Spinal cord (tissue), 4 donors: ENCODE data around the gene NPDC1. TPM values are rescaled to one million over a fixed set of nuclear protein-coding genes. Genes with fewer than 3 reads are reported as not detected.

Experiments used
- polyA plus RNA-seq, 2 donors: library from polyadenylated mRNA; unstranded; fragments of 120-200 nt; gene quantifications; one replicate each; pipeline ENCODE4 v1.2.1, GENCODE V29; 2013; ENCODE audit not compliant: insufficient read length in 2 of 2
- small RNA-seq: library from RNA; depleted of rRNA; stranded (forward); fragments of <200 nt; gene quantifications from one replicate; pipeline ENCODE3, GENCODE V24; 2014; ENCODE audit warnings: low replicate concordance
- total RNA-seq, 2 donors: library from RNA; depleted of rRNA in 1 of 2; stranded (reverse); fragments of 120-200 nt in 1 of 2; fragments of >200 nt in 1 of 2; gene quantifications; one replicate each; pipeline versions ENCODE4 v1.2.3 to v1.2.4, GENCODE V29; 2013 to 2014

Gene NPDC1
- total and polyA plus RNA-seq, 4 donors = 26.7 to 276 (median 164) TPM

Small RNA genes within 50 kb of the gene (small RNA-seq; reads per million reads assigned to genes)
- not detected for gene RF00153

Other genes starting within 250 kb of the NPDC1 start
Only the 30 nearest of the 37 such genes appear.
- gene MAMDC4, start 193.8 kb downstream of the NPDC1 start, total RNA-seq = 1 to 10 TPM; 1.6 to 9.3 TPM
- gene MAMDC4, start 193.8 kb downstream of the NPDC1 start, polyA plus RNA-seq = 10 to 100 TPM; 15.2 to 15.9 TPM
- gene EDF1, start 179.9 kb downstream of the NPDC1 start, total RNA-seq = 100 to 1,000 TPM; 123 to 477 TPM
- 100 to 1,000 TPM; 392 to 409 TPM for gene EDF1, start 179.9 kb downstream of the NPDC1 start, polyA plus RNA-seq
- 1 to 10 TPM; 7.4 to 7.5 TPM for gene TRAF2, start 159.7 kb downstream of the NPDC1 start, total RNA-seq
- 10 to 100 TPM; 12.4 to 19.3 TPM for gene TRAF2, start 159.7 kb downstream of the NPDC1 start, polyA plus RNA-seq
- gene FBXW5, start 101.4 kb downstream of the NPDC1 start, total RNA-seq = 10 to 100 TPM; 52.0 to 91.5 TPM
- gene FBXW5, start 101.4 kb downstream of the NPDC1 start, polyA plus RNA-seq = 100 to 1,000 TPM; 103 to 107 TPM
- gene C8G, start 100.9 kb downstream of the NPDC1 start, total RNA-seq = 1 to 10 TPM in 1 of 2 donors, not detected in 1; 1.3 TPM
- gene C8G, start 100.9 kb downstream of the NPDC1 start, polyA plus RNA-seq = 1 to 10 TPM; 1.6 to 1.7 TPM
- gene LCN12, start 93.9 kb downstream of the NPDC1 start, total RNA-seq = 1 to 10 TPM in 1 of 2 donors, under 1 TPM in 1; 0.20 to 4.1 TPM
- 1 to 10 TPM; 6.5 to 7.4 TPM for gene LCN12, start 93.9 kb downstream of the NPDC1 start, polyA plus RNA-seq
- 1,000 to 10,000 TPM in 1 of 2 donors, 100 to 1,000 TPM in 1; 697 to 6,990 TPM for gene PTGDS, start 68.7 kb downstream of the NPDC1 start, total RNA-seq
- 1,000 to 10,000 TPM in 1 of 2 donors, 100 to 1,000 TPM in 1; 304 to 3,209 TPM for gene PTGDS, start 68.7 kb downstream of the NPDC1 start, polyA plus RNA-seq
- gene LCNL1, start 63.2 kb downstream of the NPDC1 start, total RNA-seq = 10 to 100 TPM in 1 of 2 donors, 1 to 10 TPM in 1; 2.3 to 54.0 TPM
- 10 to 100 TPM in 1 of 2 donors, 1 to 10 TPM in 1; 3.8 to 25.2 TPM for gene LCNL1, start 63.2 kb downstream of the NPDC1 start, polyA plus RNA-seq
- 10 to 100 TPM; 15.7 to 57.5 TPM for gene PAXX, start 53.8 kb downstream of the NPDC1 start, total RNA-seq
- 100 to 1,000 TPM in 1 of 2 donors, 10 to 100 TPM in 1; 87.9 to 108 TPM for gene PAXX, start 53.8 kb downstream of the NPDC1 start, polyA plus RNA-seq
- gene CLIC3, start 49.6 kb downstream of the NPDC1 start, total RNA-seq = 1 to 10 TPM; 2.0 to 6.4 TPM
- 1 to 10 TPM in 1 of 2 donors, under 1 TPM in 1; 0.35 to 2.0 TPM for gene CLIC3, start 49.6 kb downstream of the NPDC1 start, polyA plus RNA-seq
- gene ABCA2, start 17.9 kb downstream of the NPDC1 start, total RNA-seq = 10 to 100 TPM; 46.8 to 52.0 TPM
- 100 to 1,000 TPM; 139 to 151 TPM for gene ABCA2, start 17.9 kb downstream of the NPDC1 start, polyA plus RNA-seq
- gene FUT7, start 14.1 kb downstream of the NPDC1 start, total RNA-seq = under 1 TPM; 0.06 to 0.40 TPM
- under 1 TPM; 0.51 to 0.52 TPM for gene FUT7, start 14.1 kb downstream of the NPDC1 start, polyA plus RNA-seq
- gene ENTPD2, start 7.9 kb upstream of the NPDC1 start, total RNA-seq = 1 to 10 TPM; 5.7 to 7.9 TPM
- gene ENTPD2, start 7.9 kb upstream of the NPDC1 start, polyA plus RNA-seq = 10 to 100 TPM; 49.1 to 50.7 TPM
- 10 to 100 TPM in 1 of 2 donors, 1 to 10 TPM in 1; 5.0 to 12.6 TPM for gene SAPCD2, start 24.4 kb upstream of the NPDC1 start, total RNA-seq
- 10 to 100 TPM; 18.4 to 19.0 TPM for gene SAPCD2, start 24.4 kb upstream of the NPDC1 start, polyA plus RNA-seq
- 1 to 10 TPM; 3.5 to 8.1 TPM for gene UAP1L1, start 31.3 kb upstream of the NPDC1 start, total RNA-seq
- gene UAP1L1, start 31.3 kb upstream of the NPDC1 start, polyA plus RNA-seq = 1 to 10 TPM; 4.4 to 6.2 TPM
- gene MAN1B1, start 40.8 kb upstream of the NPDC1 start, total RNA-seq = 10 to 100 TPM; 38.3 to 61.3 TPM
- 10 to 100 TPM; 63.3 to 81.3 TPM for gene MAN1B1, start 40.8 kb upstream of the NPDC1 start, polyA plus RNA-seq
- 100 to 1,000 TPM in 1 of 2 donors, 10 to 100 TPM in 1; 29.8 to 101 TPM for gene DPP7, start 68.6 kb upstream of the NPDC1 start, total RNA-seq
- 100 to 1,000 TPM; 127 to 144 TPM for gene DPP7, start 68.6 kb upstream of the NPDC1 start, polyA plus RNA-seq
- gene GRIN1, start 93.0 kb upstream of the NPDC1 start, total RNA-seq = 10 to 100 TPM; 16.2 to 99.0 TPM
- 100 to 1,000 TPM; 193 to 207 TPM for gene GRIN1, start 93.0 kb upstream of the NPDC1 start, polyA plus RNA-seq
- gene LRRC26, start 123.9 kb upstream of the NPDC1 start, total RNA-seq = under 1 TPM; 0.30 to 0.50 TPM
- 1 to 10 TPM; 1.3 to 1.9 TPM for gene LRRC26, start 123.9 kb upstream of the NPDC1 start, polyA plus RNA-seq
- not detected for gene TMEM210, start 125.9 kb upstream of the NPDC1 start, total RNA-seq
- under 1 TPM in 1 of 2 donors, not detected in 1; 0.42 TPM for gene TMEM210, start 125.9 kb upstream of the NPDC1 start, polyA plus RNA-seq
- gene ANAPC2, start 142.4 kb upstream of the NPDC1 start, total RNA-seq = 10 to 100 TPM; 18.4 to 30.1 TPM
- gene ANAPC2, start 142.4 kb upstream of the NPDC1 start, polyA plus RNA-seq = 10 to 100 TPM; 58.2 to 69.8 TPM
- gene SSNA1, start 142.5 kb upstream of the NPDC1 start, total RNA-seq = 10 to 100 TPM; 28.1 to 53.5 TPM
- 10 to 100 TPM; 64.1 to 66.9 TPM for gene SSNA1, start 142.5 kb upstream of the NPDC1 start, polyA plus RNA-seq
- 1 to 10 TPM; 6.7 to 9.2 TPM for gene TPRN, start 154.6 kb upstream of the NPDC1 start, total RNA-seq
- 10 to 100 TPM; 24.9 to 30.8 TPM for gene TPRN, start 154.6 kb upstream of the NPDC1 start, polyA plus RNA-seq
- 10 to 100 TPM; 28.5 to 34.1 TPM for gene TMEM203, start 159.5 kb upstream of the NPDC1 start, total RNA-seq
- 10 to 100 TPM; 48.8 to 50.7 TPM for gene TMEM203, start 159.5 kb upstream of the NPDC1 start, polyA plus RNA-seq
- gene NDOR1, start 159.5 kb upstream of the NPDC1 start, total RNA-seq = 1 to 10 TPM; 3.2 to 6.1 TPM
- gene NDOR1, start 159.5 kb upstream of the NPDC1 start, polyA plus RNA-seq = 10 to 100 TPM; 18.5 to 23.8 TPM
- 1 to 10 TPM; 2.0 to 3.0 TPM for gene RNF208, start 176.1 kb upstream of the NPDC1 start, total RNA-seq
- 10 to 100 TPM; 64.3 to 66.6 TPM for gene RNF208, start 176.1 kb upstream of the NPDC1 start, polyA plus RNA-seq
- gene CYSRT1, start 179.0 kb upstream of the NPDC1 start, total RNA-seq = under 1 TPM; 0.69 to 0.94 TPM
- 1 to 10 TPM; 3.4 to 4.5 TPM for gene CYSRT1, start 179.0 kb upstream of the NPDC1 start, polyA plus RNA-seq
- gene RNF224, start 181.3 kb upstream of the NPDC1 start, total RNA-seq = under 1 TPM in 1 of 2 donors, not detected in 1; 0.06 TPM
- gene RNF224, start 181.3 kb upstream of the NPDC1 start, polyA plus RNA-seq = 1 to 10 TPM; 1.3 to 2.2 TPM
- under 1 TPM in 1 of 2 donors, not detected in 1; 0.06 TPM for gene SLC34A3, start 184.7 kb upstream of the NPDC1 start, total RNA-seq
- gene SLC34A3, start 184.7 kb upstream of the NPDC1 start, polyA plus RNA-seq = 1 to 10 TPM in 1 of 2 donors, under 1 TPM in 1; 0.95 to 1.6 TPM
- gene TUBB4B, start 195.1 kb upstream of the NPDC1 start, total RNA-seq = 100 to 1,000 TPM; 152 to 247 TPM
- gene TUBB4B, start 195.1 kb upstream of the NPDC1 start, polyA plus RNA-seq = 100 to 1,000 TPM; 436 to 441 TPM